SJCRH30 (cell line): ENCODE data around the gene HTR6. TPM values are rescaled to one million over a fixed set of nuclear protein-coding genes. Genes with fewer than 3 reads are reported as not detected.
"Not testable (repeated sequence)": the region's sequence is repeated elsewhere in the genome, so short reads cannot be mapped to it uniquely, and the experiment has no call there.

Source experiments
- DNase-seq, 2 experiments: peaks; one replicate each; pipeline ENCODE4 v3.0.0-alpha.2; 2015 to 2020
- H3K27ac ChIP-seq: fragments of 250-450 bp; sonication (Bioruptor Pico); 2 replicates; pipeline ENCODE4 v1.5.1; 2020; ENCODE audit warnings: mild to moderate bottlenecking, moderate library complexity
- H3K27me3 ChIP-seq: fragments of 250-450 bp; sonication (Bioruptor Pico); 2 replicates; pipeline ENCODE4 v1.5.1; 2020; ENCODE audit warnings: mild to moderate bottlenecking, moderate library complexity
- H3K36me3 ChIP-seq: fragments of 250-450 bp; sonication (Bioruptor Pico); 2 replicates; pipeline ENCODE4 v1.5.1; 2020; ENCODE audit warnings: mild to moderate bottlenecking, moderate library complexity
- H3K4me1 ChIP-seq: fragments of 250-450 bp; sonication (Bioruptor Pico); 2 replicates; pipeline ENCODE4 v1.5.1; 2020; ENCODE audit warnings: mild to moderate bottlenecking, moderate library complexity
- H3K4me3 ChIP-seq: fragments of 250-450 bp; sonication (Bioruptor Pico); 2 replicates; pipeline ENCODE4 v1.5.1; 2020; ENCODE audit warnings: mild to moderate bottlenecking, moderate library complexity
- H3K9me3 ChIP-seq: fragments of 250-450 bp; sonication (Bioruptor Pico); replicated peaks from 2 replicates; pipeline ENCODE4 v1.5.1; 2020; ENCODE audit warnings: mild to moderate bottlenecking, moderate library complexity
- total RNA-seq: library from RNA; depleted of rRNA; stranded (reverse); fragments of >200 nt; shearing (Covaris generic); gene quantifications from 2 replicates; pipeline ENCODE4 v1.2.3, GENCODE V29; 2014; rRNA removed

HTR6 gene
- total RNA-seq, result 0.05 TPM in 1 of 2 replicates, not detected in the other

GRCh38 chr1:19664453-19665185 lies at the start of gene HTR6:
Gene HTR6, plus strand, starts transcription at chr1:19664875. Its CDS starts 879 bp downstream, at chr1:19665754.
- Histone ChIP-seq H3K27me3 (peaks cover 6% of the 10 kb centered on the region), H3K27ac (no peak within 1 kb of the TSS), H3K9me3 (no peaks in the 10 kb centered on the region), H3K4me3 (peak within 1 kb of the TSS; percentile 49), H3K36me3 (no peaks in the 10 kb centered on the region), H3K4me1 (peaks cover 10% of the 10 kb centered on the region)
- DNase-seq, result peak in 1 of 2 experiments; percentile 48

GRCh38 chr1:19615438-19615837 lies 49.2 kb upstream of the HTR6 start:
- Histone ChIP-seq H3K27ac (no peak overlapping the region), H3K4me3 (no peak overlapping the region), H3K9me3 (no peaks in the 10 kb centered on the region), H3K4me1 (peaks cover 9% of the 10 kb centered on the region; the same call in 1 of the 2 replicates), H3K27me3 (no peaks in the 10 kb centered on the region), H3K36me3 (peaks cover 6% of the 10 kb centered on the region; the same call in 1 of the 2 replicates)
- no peak for DNase-seq

DNA sequence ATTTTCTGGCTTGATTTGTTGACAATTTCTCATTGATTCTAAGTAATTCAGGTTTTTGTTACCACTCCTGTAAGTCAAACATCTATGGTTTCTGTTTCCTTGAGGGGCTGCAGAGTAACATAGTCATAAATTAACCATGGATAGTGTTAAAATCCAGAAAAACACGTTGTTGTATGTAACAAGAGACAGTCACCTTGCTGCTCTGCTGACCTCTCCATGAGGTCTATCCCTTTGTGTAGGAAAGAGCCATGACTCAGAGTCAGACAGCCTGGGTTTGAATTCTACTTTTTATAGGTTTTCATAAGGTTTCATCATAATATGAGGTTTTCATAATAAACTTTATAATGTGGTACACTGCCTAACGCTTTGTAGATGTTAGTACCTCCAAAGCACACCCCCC lies 48.2 kb upstream of the HTR6 start:
- H3K9me3 ChIP-seq, result no peaks in the 10 kb centered on the region
- peaks cover 9% of the 10 kb centered on the region; the same call in 1 of the 2 replicates for H3K4me1 ChIP-seq
- peaks cover 6% of the 10 kb centered on the region for H3K36me3 ChIP-seq
- DNase-seq, result no peak
- H3K4me3 ChIP-seq, result no peak overlapping the region
- H3K27me3 ChIP-seq, result no peaks in the 10 kb centered on the region
- no peak overlapping the region for H3K27ac ChIP-seq

GRCh38 chr1:19617376-19617775 lies 47.3 kb upstream of the HTR6 start:
- no peak for DNase-seq
- Histone ChIP-seq H3K27ac (no peak overlapping the region), H3K36me3 (peaks cover 9% of the 10 kb centered on the region), H3K4me1 (peaks cover 9% of the 10 kb centered on the region; the same call in 1 of the 2 replicates), H3K4me3 (no peak overlapping the region), H3K9me3 (no peaks in the 10 kb centered on the region), H3K27me3 (no peaks in the 10 kb centered on the region)

GRCh38 chr1:19618428-19618827 lies 46.2 kb upstream of the HTR6 start:
- Histone ChIP-seq H3K9me3 (no peaks in the 10 kb centered on the region), H3K27ac (no peak overlapping the region), H3K4me3 (no peak overlapping the region), H3K36me3 (peaks cover 14% of the 10 kb centered on the region), H3K27me3 (no peaks in the 10 kb centered on the region), H3K4me1 (peaks cover 9% of the 10 kb centered on the region; the same call in 1 of the 2 replicates)
- DNase-seq, result no peak

- Histone ChIP-seq H3K4me1 (peaks cover 9% of the 10 kb centered on the region; the same call in 1 of the 2 replicates), H3K36me3 (peaks cover 28% of the 10 kb centered on the region), H3K27ac (no peak overlapping the region), H3K27me3 (no peaks in the 10 kb centered on the region), H3K4me3 (no peak overlapping the region), H3K9me3 (no peaks in the 10 kb centered on the region)
- no peak for DNase-seq
Observed at GRCh38 chr1:19619697-19620384, 44.8 kb upstream of the HTR6 start.

- peaks cover 9% of the 10 kb centered on the region; the same call in 1 of the 2 replicates for H3K4me1 ChIP-seq
- no peak overlapping the region for H3K27ac ChIP-seq
- H3K36me3 ChIP-seq, result peaks cover 33% of the 10 kb centered on the region
- no peak overlapping the region for H3K4me3 ChIP-seq
- H3K9me3 ChIP-seq, result no peaks in the 10 kb centered on the region
- DNase-seq, result no peak
- H3K27me3 ChIP-seq, result no peaks in the 10 kb centered on the region
Observed at GRCh38 chr1:19620786-19621185, 43.9 kb upstream of the HTR6 start.

DNA sequence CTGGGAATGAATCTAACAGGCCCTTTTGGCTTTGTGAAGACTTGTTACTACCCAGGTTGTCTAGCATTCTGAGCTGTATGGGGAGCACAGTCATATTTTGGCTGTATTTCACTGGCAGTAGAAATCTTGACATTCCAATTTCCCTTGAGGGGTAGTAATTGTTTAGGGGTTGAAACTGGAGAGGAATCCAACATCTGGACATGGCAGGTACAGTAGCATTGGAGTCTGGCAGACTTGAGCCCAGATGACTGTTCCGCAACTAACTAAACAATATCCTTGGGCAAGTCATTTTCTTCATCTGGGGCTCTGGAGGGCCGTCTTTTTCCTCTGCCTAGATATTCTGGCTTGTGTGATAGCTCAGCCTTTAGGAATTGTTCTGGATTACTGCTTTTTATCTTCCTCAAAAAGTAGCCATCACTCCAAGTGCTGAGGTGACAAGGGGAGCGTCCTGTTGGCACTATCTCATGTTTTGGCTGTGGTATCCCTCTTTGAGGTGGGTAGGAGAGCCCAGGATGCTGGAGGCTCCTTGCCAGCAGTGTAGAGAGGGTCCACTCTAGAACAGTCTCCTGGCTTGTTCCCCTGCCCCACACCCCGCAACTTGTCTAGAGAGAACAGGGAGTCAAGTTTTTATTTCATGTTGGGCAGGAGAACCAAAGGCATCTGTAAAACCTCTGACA lies 43.3 kb upstream of the HTR6 start:
- DNase-seq, result no peak
- H3K9me3 ChIP-seq, result no peaks in the 10 kb centered on the region
- H3K27ac ChIP-seq, result no peak overlapping the region
- H3K36me3 ChIP-seq, result peaks cover 39% of the 10 kb centered on the region
- no peak overlapping the region for H3K4me3 ChIP-seq
- peaks cover 9% of the 10 kb centered on the region; the same call in 1 of the 2 replicates for H3K4me1 ChIP-seq
- H3K27me3 ChIP-seq, result no peaks in the 10 kb centered on the region

- DNase-seq, result no peak
- H3K36me3 ChIP-seq, result peaks cover 44% of the 10 kb centered on the region
- H3K27me3 ChIP-seq, result no peaks in the 10 kb centered on the region
- H3K4me1 ChIP-seq, result peaks cover 4% of the 10 kb centered on the region; the same call in 1 of the 2 replicates
- no peaks in the 10 kb centered on the region for H3K9me3 ChIP-seq
- no peak overlapping the region for H3K4me3 ChIP-seq
- no peak overlapping the region for H3K27ac ChIP-seq
Observed at GRCh38 chr1:19622204-19622603, 42.5 kb upstream of the HTR6 start.

- Histone ChIP-seq H3K27me3 (no peaks in the 10 kb centered on the region), H3K27ac (no peak overlapping the region), H3K36me3 (peaks cover 47% of the 10 kb centered on the region), H3K4me1 (no peaks in the 10 kb centered on the region), H3K4me3 (no peak overlapping the region), H3K9me3 (no peaks in the 10 kb centered on the region)
- no peak for DNase-seq
Observed at GRCh38 chr1:19623523-19623922, 41.2 kb upstream of the HTR6 start.

DNA sequence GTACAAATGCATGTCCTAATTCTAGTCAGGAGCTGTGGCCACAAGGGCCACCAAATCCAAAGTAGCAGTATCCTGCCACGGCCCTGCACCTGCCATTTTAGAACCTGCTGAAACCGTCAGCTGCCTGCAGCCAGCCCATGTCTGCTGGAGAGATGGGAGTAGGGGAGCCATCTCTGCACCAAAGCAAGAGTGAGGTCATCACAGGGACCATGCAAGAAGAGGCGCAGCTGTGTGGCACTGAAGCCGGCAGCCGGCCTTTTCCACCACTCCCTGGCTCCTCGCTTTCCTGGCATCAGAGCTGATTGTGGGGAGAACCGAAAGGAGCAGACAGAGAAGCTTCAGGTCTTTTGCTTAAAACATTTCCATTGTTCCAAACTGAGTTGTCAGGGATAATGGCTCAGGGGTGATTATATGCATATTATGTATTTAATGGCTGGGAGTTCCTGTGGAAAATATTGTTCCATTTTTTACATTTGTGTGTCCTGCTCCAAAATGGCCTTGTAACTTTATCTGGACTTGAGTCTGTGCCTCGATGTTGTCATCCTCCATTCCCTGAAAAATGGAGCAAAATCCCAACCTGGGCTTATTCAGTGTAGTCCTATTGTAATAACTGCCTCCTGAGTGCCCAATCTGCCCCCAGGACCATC lies 39.3 kb upstream of the HTR6 start:
- peaks cover 52% of the 10 kb centered on the region for H3K36me3 ChIP-seq
- no peaks in the 10 kb centered on the region for H3K27me3 ChIP-seq
- no peaks in the 10 kb centered on the region for H3K4me1 ChIP-seq
- no peak for DNase-seq
- no peak overlapping the region for H3K27ac ChIP-seq
- H3K4me3 ChIP-seq, result no peak overlapping the region
- no peaks in the 10 kb centered on the region for H3K9me3 ChIP-seq

DNA sequence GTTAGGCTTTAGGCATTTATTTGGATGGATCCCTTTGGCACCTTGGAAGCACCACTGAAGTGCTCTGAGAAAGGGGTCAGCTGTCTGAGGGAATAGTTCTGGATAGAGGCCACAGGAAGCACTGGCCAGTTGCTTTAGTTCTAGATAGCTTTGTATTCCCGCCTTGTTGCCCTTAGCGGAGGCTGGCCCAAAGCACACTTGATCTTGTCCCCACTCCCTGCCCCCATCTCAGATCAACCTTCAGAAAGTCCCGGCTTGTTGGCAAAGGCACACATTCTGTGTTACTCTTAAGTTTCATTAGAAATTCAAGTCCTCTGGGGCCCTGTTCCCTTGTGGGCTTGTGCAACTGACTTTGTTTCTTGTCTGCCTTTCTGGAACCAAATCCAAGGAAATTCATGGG lies 35.8 kb upstream of the HTR6 start:
- Histone ChIP-seq H3K27ac (no peak overlapping the region), H3K4me3 (no peak overlapping the region), H3K36me3 (peaks cover 39% of the 10 kb centered on the region), H3K27me3 (no peaks in the 10 kb centered on the region), H3K9me3 (no peaks in the 10 kb centered on the region), H3K4me1 (no peaks in the 10 kb centered on the region)
- DNase-seq, result no peak

GRCh38 chr1:19629357-19629756 lies 35.3 kb upstream of the HTR6 start:
- no peaks in the 10 kb centered on the region for H3K4me1 ChIP-seq
- DNase-seq, result no peak

DNA sequence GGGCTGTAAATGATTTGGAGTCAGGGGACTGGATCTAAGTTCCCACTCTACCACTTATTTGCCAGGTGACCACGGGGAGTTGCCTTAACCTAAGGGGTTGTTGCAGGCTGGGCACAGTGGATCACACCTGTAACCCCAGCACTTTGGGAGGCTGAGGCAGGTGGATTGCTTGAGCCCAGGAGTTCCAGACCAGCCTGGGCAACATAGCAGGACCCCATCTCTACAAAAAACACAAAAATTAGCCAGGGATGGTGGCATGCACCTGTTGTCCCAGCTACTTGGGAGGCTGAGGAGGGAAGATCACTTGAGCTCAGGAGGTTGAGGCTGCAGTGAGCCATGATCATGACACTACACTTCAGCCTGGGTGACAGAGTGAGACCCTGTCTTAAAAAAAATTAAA lies 34.5 kb upstream of the HTR6 start:
- DNase-seq, H3K9me3 ChIP-seq, H3K4me3 ChIP-seq, H3K27me3 ChIP-seq, H3K27ac ChIP-seq, H3K4me1 ChIP-seq: not testable (repeated sequence)
- peaks cover 26% of the 10 kb centered on the region for H3K36me3 ChIP-seq

More at GRCh38 chr1:19629357-19629756, 35.3 kb upstream of the HTR6 start:
- Histone ChIP-seq H3K9me3 (no peaks in the 10 kb centered on the region), H3K27me3 (no peaks in the 10 kb centered on the region), H3K36me3 (peaks cover 35% of the 10 kb centered on the region), H3K4me3 (no peak overlapping the region), H3K27ac (no peak overlapping the region)
